HepG2 (cell line): Measurements from ENCODE around the gene PDZD4. TPM values are rescaled to one million over a fixed set of nuclear protein-coding genes. Genes with fewer than 3 reads are reported as not detected.

Source experiments
- ATAC-seq: fragments of 200-7000 bp; cut with Tn5 transposase; 3 replicates; pipeline ENCODE4 v1.9.1; 2020; ENCODE audit warnings: mild to moderate bottlenecking, moderate library complexity
- BruUV-seq: library from RNA; stranded (reverse); fragments of 400-500 nt; replicated peaks from 2 replicates; lab custom pipeline; 2021; lab: Mats Ljungman, UMichigan
- CTCF ChIA-PET: fragments of 300-600 bp; formaldehyde crosslinking; extraction: SDS; loops from one replicate; lab custom pipeline; 2021; ENCODE audit warnings: low total read pairs, inconsistent platforms, low intra/inter-chr PET ratio; lab: Yijun Ruan, JAX
- POLR2A ChIA-PET: fragments of 350-600 bp; sonication (Branson Sonifier 250); formaldehyde crosslinking; loops from one replicate; lab custom pipeline; 2020; ENCODE audit warnings: antibody characterized with exemption, inconsistent platforms; lab: Yijun Ruan, JAX
- DNase-seq: peaks from one replicate; pipeline ENCODE4 v3.0.0-alpha.2; 2015; ENCODE audit warnings: low spot score
- FAIRE-seq: peaks from 3 replicates; lab custom pipeline; 2011; peaks lifted over from hg19 to GRCh38; lab: Jason Lieb, UNC
- H2AFZ ChIP-seq: one replicate; pipeline ENCODE4 v1.6.1; 2011; ENCODE audit warnings: low read length, inconsistent platforms
- H3K27ac ChIP-seq: fragments of 300-600 bp; 3 replicates; pipeline ENCODE4 v1.8.0; 2011; ENCODE audit warnings: mixed run types, mild to moderate bottlenecking, mixed read lengths, low read length, inconsistent platforms; ENCODE audit not compliant: insufficient read depth; ENCODE audit errors: extremely low read length
- H3K27me3 ChIP-seq, 2 experiments: fragments of 200-600 bp in 1 of 2; 2 replicates in 1 of 2; 3 replicates in 1 of 2; pipeline versions ENCODE4 v1.6.0 to v1.8.0; 2011; ENCODE audit warnings: low read length in 2 of 2, mild to moderate bottlenecking in 2 of 2, moderate library complexity in 2 of 2, inconsistent platforms in 1 of 2; ENCODE audit not compliant: insufficient read depth in 2 of 2, control insufficient read depth in 1 of 2
- H3K36me3 ChIP-seq, 2 experiments: fragments of 200-600 bp in 1 of 2; replicated peaks in 1 of 2; 2 replicates in 1 of 2; 3 replicates in 1 of 2; pipeline versions ENCODE4 v1.5.1 to v1.8.0; 2011; ENCODE audit warnings: low read length in 2 of 2, inconsistent platforms in 1 of 2; ENCODE audit not compliant: insufficient read depth in 2 of 2, control insufficient read depth in 1 of 2
- H3K4me1 ChIP-seq: 2 replicates; pipeline ENCODE4 v1.5.1; 2012; ENCODE audit warnings: low read length, inconsistent platforms; ENCODE audit not compliant: insufficient read depth
- H3K4me2 ChIP-seq: 2 replicates; pipeline ENCODE4 v1.6.0; 2011; ENCODE audit warnings: low read depth, low read length, inconsistent platforms
- H3K4me3 ChIP-seq, 3 experiments: fragments of 200-600 bp in 1 of 3; sonication (generic), shearing (Covaris generic) in 1 of 3; replicated peaks in 1 of 3; 2 replicates each; pipeline ENCODE4 v1.5.1; 2011 to 2016; ENCODE audit warnings: low read length in 3 of 3, inconsistent platforms in 2 of 3, low read depth in 2 of 3, mild to moderate bottlenecking in 2 of 3, control low read depth in 1 of 3, mixed read lengths in 1 of 3; ENCODE audit not compliant: insufficient read depth in 1 of 3
- H3K79me2 ChIP-seq: one replicate; pipeline ENCODE4 v1.6.1; 2011; ENCODE audit warnings: low read length, inconsistent platforms; ENCODE audit not compliant: insufficient read depth
- H3K9ac ChIP-seq: 2 replicates; pipeline ENCODE4 v1.6.0; 2011; ENCODE audit warnings: mild to moderate bottlenecking, low read depth, low read length, inconsistent platforms; ENCODE audit not compliant: insufficient read depth
- H3K9me3 ChIP-seq: 2 replicates; pipeline ENCODE4 v1.5.1; 2012; ENCODE audit warnings: mild to moderate bottlenecking, low read length
- H4K20me1 ChIP-seq: 2 replicates; pipeline ENCODE4 v1.6.0; 2011; ENCODE audit warnings: inconsistent platforms, mild to moderate bottlenecking, low read length, moderate library complexity; ENCODE audit not compliant: insufficient read depth
- BHLHE40 ChIP-seq: IDR thresholded peaks from 2 replicates; pipeline ENCODE4 v1.6.1; 2011; ENCODE audit warnings: low read length, improper control_type of control experiment
- CAMTA2 ChIP-seq: sonication (generic); formaldehyde crosslinking; IDR thresholded peaks from 2 replicates; pipeline ENCODE4 v1.4.0; 2020; ENCODE audit warnings: mild to moderate bottlenecking, missing genetic modification reagents, borderline replicate concordance
- CREM ChIP-seq, 2 experiments: sonication (generic) in 1 of 2; formaldehyde crosslinking in 1 of 2; IDR thresholded peaks; 2 replicates each; pipeline versions ENCODE4 v1.4.0 to v1.6.1; 2016 to 2020; ENCODE audit warnings: antibody characterized with exemption in 1 of 2, mild to moderate bottlenecking in 1 of 2, missing genetic modification reagents in 1 of 2
- FOXJ3 ChIP-seq: sonication (generic); formaldehyde crosslinking; IDR thresholded peaks from 2 replicates; pipeline ENCODE4 v1.4.0; 2020; ENCODE audit warnings: missing genetic modification reagents, mild to moderate bottlenecking, borderline replicate concordance
- HNRNPL ChIP-seq: fragments of 200-400 bp; formaldehyde crosslinking; IDR thresholded peaks from 2 replicates; pipeline ENCODE4 v1.6.1; 2017; ENCODE audit warnings: mild to moderate bottlenecking, low read depth, low read length
- KDM5B ChIP-seq: sonication (generic); formaldehyde crosslinking; IDR thresholded peaks from 2 replicates; pipeline ENCODE4 v1.4.0; 2020; ENCODE audit warnings: missing genetic modification reagents, mild to moderate bottlenecking, borderline replicate concordance
- NCOA5 ChIP-seq: sonication (generic); formaldehyde crosslinking; IDR thresholded peaks from 2 replicates; pipeline ENCODE4 v1.4.0; 2020; ENCODE audit warnings: missing genetic modification reagents
- NFKBIZ ChIP-seq: IDR thresholded peaks from 2 replicates; pipeline ENCODE4 v1.6.1; 2018; ENCODE audit warnings: missing genetic modification reagents, missing compliant biosample characterization
- REXO4 ChIP-seq: sonication (generic); formaldehyde crosslinking; IDR thresholded peaks from 2 replicates; pipeline ENCODE4 v1.8.0; 2022; ENCODE audit warnings: missing genetic modification reagents, mild to moderate bottlenecking, borderline replicate concordance
- RFXAP ChIP-seq: sonication (generic); formaldehyde crosslinking; IDR thresholded peaks from 2 replicates; pipeline ENCODE4 v1.4.0; 2020; ENCODE audit warnings: missing genetic modification reagents, borderline replicate concordance
- SRSF4 ChIP-seq: fragments of 200-400 bp; formaldehyde crosslinking; IDR thresholded peaks from one replicate; pipeline ENCODE4 v1.6.1; 2018; ENCODE audit warnings: mild to moderate bottlenecking, low read depth, low read length, moderate library complexity; ENCODE audit not compliant: poor library complexity, severe bottlenecking
- YY1 ChIP-seq: IDR thresholded peaks from 2 replicates; pipeline ENCODE4 v1.6.1; 2011; ENCODE audit warnings: low read length, low read depth, moderate library complexity, mild to moderate bottlenecking; ENCODE audit not compliant: insufficient read depth, insufficient replicate concordance
- ZBTB1 ChIP-seq: sonication (generic); formaldehyde crosslinking; IDR thresholded peaks from 2 replicates; pipeline ENCODE4 v1.4.0; 2020; ENCODE audit warnings: missing genetic modification reagents, borderline replicate concordance
- ZEB1 ChIP-seq: IDR thresholded peaks from 2 replicates; pipeline ENCODE4 v1.6.1; 2012; ENCODE audit warnings: mild to moderate bottlenecking, low read depth, inconsistent platforms; ENCODE audit not compliant: insufficient replicate concordance
- ZNF543 ChIP-seq: sonication (generic); formaldehyde crosslinking; IDR thresholded peaks from 2 replicates; pipeline ENCODE4 v1.4.0; 2020; ENCODE audit warnings: mild to moderate bottlenecking, missing genetic modification reagents
- ZNF879 ChIP-seq: sonication (generic); formaldehyde crosslinking; IDR thresholded peaks from 2 replicates; pipeline ENCODE4 v1.8.1; 2023; ENCODE audit warnings: missing genetic modification reagents
- WGBS: methylation state at CpG from one replicate; pipeline ENCODE4 v1.1.6; 2017; ENCODE audit warnings: low lambda C conversion rate; 5-methylcytosine and 5-hydroxymethylcytosine counted together
- in situ Hi-C: cut with HindIII; loops from 2 replicates; pipeline ENCODE4 v1.10.0; 2017; ENCODE audit warnings: low pct_unique_long_range_greater_than_20kb; ENCODE audit not compliant: extremely low pct_ligation_motif_present
- intact Hi-C: fragments of 100-400 bp; cut with micrococcal nuclease; formaldehyde crosslinking; loops from one replicate; pipeline ENCODE4 v1.10.0; 2022; ENCODE audit not compliant: unreplicated experiment
- polyA plus RNA-seq, 8 experiments: library from polyadenylated mRNA; depleted of rRNA in 3 of 8; stranded (reverse) in 7 of 8; unstranded in 1 of 8; fragments of >200 nt; fragmentation: Illumina TruSeq in 4 of 8; extraction: Trizol in 4 of 8; gene quantifications; 2 replicates each; pipeline versions ENCODE4 v1.2.1 to v1.2.3, GENCODE V29; 2011 to 2016; ENCODE audit warnings: low read depth in 4 of 8, missing spikeins in 1 of 8, mixed read lengths in 1 of 8; ENCODE audit not compliant: insufficient read depth in 1 of 8
- total RNA-seq, 5 experiments: library from RNA; depleted of rRNA; stranded (reverse); fragments of >200 nt; fragmentation: Illumina TruSeq; extraction: Trizol; gene quantifications; 2 replicates each; pipeline ENCODE4 v1.2.3, GENCODE V29; 2016; ENCODE audit warnings: low read depth in 1 of 5
- TF ChIP-seq, protein P1 (sequence below), 2 experiments: fragments of 450-650 bp in 1 of 2; sonication (generic) in 1 of 2; formaldehyde crosslinking; IDR thresholded peaks; 2 replicates each; pipeline versions ENCODE4 v1.5.0 to v1.8.0; 2020 to 2022; ENCODE audit warnings: mild to moderate bottlenecking in 1 of 2, missing genetic modification reagents in 1 of 2
- TF ChIP-seq, protein P2 (sequence below): sonication (generic); formaldehyde crosslinking; IDR thresholded peaks from 2 replicates; pipeline ENCODE4 v1.4.0; 2020; ENCODE audit warnings: mild to moderate bottlenecking, low read depth, missing genetic modification reagents
- TF ChIP-seq, protein P3 (sequence below): sonication (generic); formaldehyde crosslinking; conservative IDR thresholded peaks from 2 replicates; pipeline ENCODE4 v1.4.0; 2020; ENCODE audit warnings: mild to moderate bottlenecking, missing genetic modification reagents, moderate library complexity

PDZD4 gene
- total and polyA plus RNA-seq, 2 of the 13 experiments (the other 11 are each of a cell fraction or from before 2014, with no cell fraction given), result not detected

DNA sequence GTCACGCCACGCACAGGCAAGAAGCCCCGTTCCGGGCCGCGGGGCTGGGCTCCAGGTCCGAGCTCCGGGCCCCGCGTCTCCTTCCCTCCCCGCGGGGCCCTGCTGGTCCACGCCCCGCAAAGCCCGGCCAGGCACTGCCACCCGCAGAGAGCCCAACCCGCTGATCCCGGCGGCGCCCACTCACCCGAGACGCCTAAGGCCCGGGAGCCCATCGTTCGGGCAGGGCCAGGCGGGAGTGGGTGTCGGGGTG is 870 bp downstream of the PDZD4 start (continued):
- TF ChIP-seq RFXAP (CRISPR knock-in tag), result no peak
- no peak for TF ChIP-seq ZEB1
- no peak for TF ChIP-seq KDM5B (CRISPR knock-in tag)
- no peak for TF ChIP-seq CREM (IDR thresholded peaks at IDR 0.05)
- no peak for TF ChIP-seq CREM (CRISPR knock-in tag; IDR thresholded peaks at IDR 0.05)
- no peak for TF ChIP-seq CAMTA2 (CRISPR knock-in tag)
- no peak for TF ChIP-seq ZNF879 (CRISPR knock-in tag)
- TF ChIP-seq, protein P1, sequence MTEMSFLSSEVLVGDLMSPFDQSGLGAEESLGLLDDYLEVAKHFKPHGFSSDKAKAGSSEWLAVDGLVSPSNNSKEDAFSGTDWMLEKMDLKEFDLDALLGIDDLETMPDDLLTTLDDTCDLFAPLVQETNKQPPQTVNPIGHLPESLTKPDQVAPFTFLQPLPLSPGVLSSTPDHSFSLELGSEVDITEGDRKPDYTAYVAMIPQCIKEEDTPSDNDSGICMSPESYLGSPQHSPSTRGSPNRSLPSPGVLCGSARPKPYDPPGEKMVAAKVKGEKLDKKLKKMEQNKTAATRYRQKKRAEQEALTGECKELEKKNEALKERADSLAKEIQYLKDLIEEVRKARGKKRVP (CRISPR knock-in tag; IDR thresholded peaks at IDR 0.05), result no peak
- TF ChIP-seq HNRNPL, result no peak
- TF ChIP-seq ZBTB1, result no peak
- TF ChIP-seq SRSF4, result no peak
- TF ChIP-seq ZNF543 (CRISPR knock-in tag), result no peak
- TF ChIP-seq YY1, result no peak
- TF ChIP-seq BHLHE40, result no peak

DNA sequence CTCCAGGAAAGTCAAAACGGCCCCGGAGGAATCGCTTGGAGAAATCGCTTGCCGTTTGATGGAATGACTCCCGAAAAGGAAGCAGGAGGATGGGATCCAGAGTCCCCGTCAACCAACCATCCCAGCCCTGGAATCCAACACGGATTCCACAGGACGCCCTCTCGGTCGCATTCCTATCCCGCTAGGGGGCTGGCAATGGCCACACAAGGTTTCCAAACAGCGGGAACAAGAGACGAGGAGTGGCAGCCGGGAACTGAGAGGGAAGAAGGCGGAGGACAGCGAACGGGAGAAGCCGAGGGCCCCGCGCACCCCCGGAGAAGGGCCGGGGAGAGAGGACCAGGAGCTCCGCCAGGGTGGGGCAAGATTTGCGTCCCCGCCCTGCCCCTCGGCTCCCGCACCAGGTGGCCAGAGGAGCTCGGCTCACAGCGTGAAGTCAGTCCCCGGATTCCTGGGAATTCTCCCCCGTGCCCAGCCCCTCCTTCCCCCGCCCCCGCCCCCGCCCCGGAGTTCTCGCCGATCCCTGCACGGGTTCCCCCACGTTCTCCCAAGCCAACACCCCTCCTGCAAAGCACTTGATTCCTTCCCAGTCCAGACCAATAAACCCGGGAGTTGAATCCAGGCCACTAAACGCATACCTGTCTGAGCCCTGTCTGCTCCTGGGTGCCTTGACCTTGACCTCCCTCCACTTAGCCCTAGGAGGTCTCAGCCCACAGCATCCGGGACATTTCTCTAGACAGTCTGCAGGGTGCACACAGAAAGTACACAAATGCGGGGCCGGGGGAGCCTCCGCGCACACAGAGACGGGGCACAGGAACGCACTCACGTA is 1.4 kb downstream of the PDZD4 start:
- Histone ChIP-seq H3K9me3 (no peaks in the 10 kb centered on the region), H3K4me3 (no peak overlapping the region), H3K27ac (no peak overlapping the region), H3K36me3 (no peaks in the 10 kb centered on the region), H3K4me1 (no peaks in the 10 kb centered on the region), H4K20me1 (no peaks in the 10 kb centered on the region), H3K79me2 (no peaks in the 10 kb centered on the region), H3K9ac (no peak overlapping the region), H2AFZ (no peak overlapping the region), H3K4me2 (no peak overlapping the region; the same call in 1 of the 2 replicates), H3K27me3 (peaks cover 3 to 42% of the 10 kb centered on the region in 2 experiments; a peak in 3 of 5 replicates)
- BruUV-seq, result no TSS peak
- intact Hi-C loops (no loop called here), in situ Hi-C loops (no loop called here)
- CTCF ChIA-PET, result no interaction called here
- WGBS, result 32% methylated on average over 15 of the region's 50 CpGs
- POLR2A ChIA-PET, result no interaction called here
- FAIRE-seq, result no peak
- DNase-seq, result peak; percentile 2
- ATAC-seq, result peak; percentile 52
- TF ChIP-seq, protein P2, sequence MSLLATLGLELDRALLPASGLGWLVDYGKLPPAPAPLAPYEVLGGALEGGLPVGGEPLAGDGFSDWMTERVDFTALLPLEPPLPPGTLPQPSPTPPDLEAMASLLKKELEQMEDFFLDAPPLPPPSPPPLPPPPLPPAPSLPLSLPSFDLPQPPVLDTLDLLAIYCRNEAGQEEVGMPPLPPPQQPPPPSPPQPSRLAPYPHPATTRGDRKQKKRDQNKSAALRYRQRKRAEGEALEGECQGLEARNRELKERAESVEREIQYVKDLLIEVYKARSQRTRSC (CRISPR knock-in tag), result no peak
- TF ChIP-seq, protein P3, sequence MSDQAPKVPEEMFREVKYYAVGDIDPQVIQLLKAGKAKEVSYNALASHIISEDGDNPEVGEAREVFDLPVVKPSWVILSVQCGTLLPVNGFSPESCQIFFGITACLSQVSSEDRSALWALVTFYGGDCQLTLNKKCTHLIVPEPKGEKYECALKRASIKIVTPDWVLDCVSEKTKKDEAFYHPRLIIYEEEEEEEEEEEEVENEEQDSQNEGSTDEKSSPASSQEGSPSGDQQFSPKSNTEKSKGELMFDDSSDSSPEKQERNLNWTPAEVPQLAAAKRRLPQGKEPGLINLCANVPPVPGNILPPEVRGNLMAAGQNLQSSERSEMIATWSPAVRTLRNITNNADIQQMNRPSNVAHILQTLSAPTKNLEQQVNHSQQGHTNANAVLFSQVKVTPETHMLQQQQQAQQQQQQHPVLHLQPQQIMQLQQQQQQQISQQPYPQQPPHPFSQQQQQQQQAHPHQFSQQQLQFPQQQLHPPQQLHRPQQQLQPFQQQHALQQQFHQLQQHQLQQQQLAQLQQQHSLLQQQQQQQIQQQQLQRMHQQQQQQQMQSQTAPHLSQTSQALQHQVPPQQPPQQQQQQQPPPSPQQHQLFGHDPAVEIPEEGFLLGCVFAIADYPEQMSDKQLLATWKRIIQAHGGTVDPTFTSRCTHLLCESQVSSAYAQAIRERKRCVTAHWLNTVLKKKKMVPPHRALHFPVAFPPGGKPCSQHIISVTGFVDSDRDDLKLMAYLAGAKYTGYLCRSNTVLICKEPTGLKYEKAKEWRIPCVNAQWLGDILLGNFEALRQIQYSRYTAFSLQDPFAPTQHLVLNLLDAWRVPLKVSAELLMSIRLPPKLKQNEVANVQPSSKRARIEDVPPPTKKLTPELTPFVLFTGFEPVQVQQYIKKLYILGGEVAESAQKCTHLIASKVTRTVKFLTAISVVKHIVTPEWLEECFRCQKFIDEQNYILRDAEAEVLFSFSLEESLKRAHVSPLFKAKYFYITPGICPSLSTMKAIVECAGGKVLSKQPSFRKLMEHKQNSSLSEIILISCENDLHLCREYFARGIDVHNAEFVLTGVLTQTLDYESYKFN, result no peak
- no peak for TF ChIP-seq NFKBIZ
- TF ChIP-seq NCOA5 (CRISPR knock-in tag), result no peak
- TF ChIP-seq FOXJ3 (CRISPR knock-in tag), result no peak
- no peak for TF ChIP-seq REXO4 (CRISPR knock-in tag)
